ENCODE data around the gene DNTT.

- no peak for TF ChIP-seq EZH2 (IDR thresholded peaks at IDR 0.05)
- no peak for TF ChIP-seq POLR2AphosphoS5 (IDR thresholded peaks at IDR 0.05; ENCODE audit: borderline replicate concordance, low read depth, low read length)
These were observed 2.3 kb downstream of the DNTT start for GRCh38 chr10:96306516-96306915.

Data from SK-N-MC (cell line).